ENCODE results near the gene PTK7.
A peak's percentile ranks its signal among the peaks of the same experiment; 100 is the strongest.
"Not testable (repeated sequence)": the region's sequence is repeated elsewhere in the genome, so short reads cannot be mapped to it uniquely, and the experiment has no call there.

PTK7 gene

DNA sequence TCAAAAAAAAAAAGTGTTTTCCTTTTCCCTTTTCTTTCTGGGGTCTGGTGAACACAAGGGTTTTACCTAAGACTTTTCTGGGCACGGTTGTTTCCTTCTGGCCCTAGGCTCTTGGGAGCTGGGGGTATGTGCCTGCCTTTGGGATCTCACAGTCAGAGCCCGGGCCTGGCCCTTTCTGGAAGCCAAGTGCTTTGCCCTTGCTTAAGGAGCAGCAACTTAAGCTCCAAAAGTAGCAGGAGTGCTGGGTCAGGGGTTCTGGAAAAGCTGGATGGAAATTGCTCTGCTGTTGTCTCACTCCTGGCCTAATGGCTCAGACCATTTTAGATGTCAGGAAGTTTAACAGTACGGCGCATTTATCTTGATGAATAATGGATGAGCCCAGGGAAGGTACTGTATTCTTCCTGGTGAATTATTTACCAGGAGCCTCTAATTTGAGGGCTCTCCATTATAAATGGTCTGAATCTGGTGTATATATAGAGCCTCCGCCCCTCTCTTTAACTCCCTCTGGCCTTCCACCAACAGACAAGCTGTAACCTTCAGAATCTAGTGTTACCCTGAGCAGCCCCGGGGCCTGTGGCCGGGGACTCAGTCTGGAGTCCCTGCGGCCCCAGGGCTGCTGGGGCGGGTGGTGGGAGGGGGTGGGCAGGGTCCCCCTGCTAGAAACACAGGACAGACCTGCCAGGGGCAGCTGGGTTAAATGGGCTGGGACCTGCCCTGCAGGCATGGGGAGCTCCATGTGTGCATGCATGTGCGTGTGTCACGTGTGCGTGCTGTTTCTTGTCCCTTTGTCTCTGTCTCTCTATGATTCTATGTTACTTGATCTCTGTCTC lies 37.5 kb downstream of the PTK7 start:
- H3K9ac ChIP-seq (ENCODE audit: low read depth, low read length), result 0 out of 2 replicates have a peak overlapping the region, but pooled peaks have one; percentile 22

GRCh38 chr6:43115365-43115764 lies 39.3 kb downstream of the PTK7 start:
- H3K4me1 ChIP-seq (ENCODE audit: insufficient read depth, low read length), result peaks cover 14% of the 10 kb centered on the region
- H3K27me3 ChIP-seq (ENCODE audit: insufficient read depth, low read length, poor library complexity), result no peaks in the 10 kb centered on the region
- H3K9ac ChIP-seq (ENCODE audit: low read depth, low read length), result no peak overlapping the region
- no peak for DNase-seq
- no peak overlapping the region for H2AFZ ChIP-seq (ENCODE audit: low read depth, low read length)
- TF ChIP-seq EZH2 (IDR thresholded peaks at IDR 0.05; ENCODE audit: borderline replicate concordance, low read depth, low read length, severe bottlenecking), result no peak
- no peaks in the 10 kb centered on the region for H3K9me3 ChIP-seq (ENCODE audit: insufficient read depth, low read length, severe bottlenecking)
- H3K36me3 ChIP-seq (ENCODE audit: insufficient read depth, low read length), result no peaks in the 10 kb centered on the region
- peaks cover 19% of the 10 kb centered on the region for H4K20me1 ChIP-seq (ENCODE audit: insufficient read depth, low read length)
- no peak overlapping the region for H3K4me3 ChIP-seq (ENCODE audit: low read depth in 1 of 2, low read length in 2 of 2)
- H3K27ac ChIP-seq (ENCODE audit: low read length), result 0 out of 2 replicates have a peak overlapping the region, but pooled peaks have one; percentile 39
- no peak for ATAC-seq (ENCODE audit: insufficient read depth, low read depth)
- H3K79me2 ChIP-seq (ENCODE audit: insufficient read depth, low read length), result peaks cover 69% of the 10 kb centered on the region
- no peak overlapping the region for H3K4me2 ChIP-seq (ENCODE audit: insufficient read depth, low read length)

More for the DNA sequence above, 37.5 kb downstream of the PTK7 start:
- ATAC-seq (ENCODE audit: insufficient read depth, low read depth) (peak; percentile 25; the same call in 2 of the 3 replicates), DNase-seq (no peak)
- TF ChIP-seq EZH2 (IDR thresholded peaks at IDR 0.05; ENCODE audit: borderline replicate concordance, low read depth, low read length, severe bottlenecking), result no peak
- TF ChIP-seq, protein P1, sequence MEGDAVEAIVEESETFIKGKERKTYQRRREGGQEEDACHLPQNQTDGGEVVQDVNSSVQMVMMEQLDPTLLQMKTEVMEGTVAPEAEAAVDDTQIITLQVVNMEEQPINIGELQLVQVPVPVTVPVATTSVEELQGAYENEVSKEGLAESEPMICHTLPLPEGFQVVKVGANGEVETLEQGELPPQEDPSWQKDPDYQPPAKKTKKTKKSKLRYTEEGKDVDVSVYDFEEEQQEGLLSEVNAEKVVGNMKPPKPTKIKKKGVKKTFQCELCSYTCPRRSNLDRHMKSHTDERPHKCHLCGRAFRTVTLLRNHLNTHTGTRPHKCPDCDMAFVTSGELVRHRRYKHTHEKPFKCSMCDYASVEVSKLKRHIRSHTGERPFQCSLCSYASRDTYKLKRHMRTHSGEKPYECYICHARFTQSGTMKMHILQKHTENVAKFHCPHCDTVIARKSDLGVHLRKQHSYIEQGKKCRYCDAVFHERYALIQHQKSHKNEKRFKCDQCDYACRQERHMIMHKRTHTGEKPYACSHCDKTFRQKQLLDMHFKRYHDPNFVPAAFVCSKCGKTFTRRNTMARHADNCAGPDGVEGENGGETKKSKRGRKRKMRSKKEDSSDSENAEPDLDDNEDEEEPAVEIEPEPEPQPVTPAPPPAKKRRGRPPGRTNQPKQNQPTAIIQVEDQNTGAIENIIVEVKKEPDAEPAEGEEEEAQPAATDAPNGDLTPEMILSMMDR (IDR thresholded peaks at IDR 0.05; ENCODE audit: borderline replicate concordance, extremely low read depth, low read length, poor library complexity, severe bottlenecking), result no peak
- H4K20me1 ChIP-seq (ENCODE audit: insufficient read depth, low read length), result peaks cover 5% of the 10 kb centered on the region; the same call in 1 of the 2 replicates
- H3K4me3 ChIP-seq (ENCODE audit: low read depth in 1 of 2, low read length in 2 of 2), result no peak overlapping the region
- H3K79me2 ChIP-seq (ENCODE audit: insufficient read depth, low read length), result peaks cover 56% of the 10 kb centered on the region
- H3K4me1 ChIP-seq (ENCODE audit: insufficient read depth, low read length), result peaks cover 14% of the 10 kb centered on the region
- no peaks in the 10 kb centered on the region for H3K36me3 ChIP-seq (ENCODE audit: insufficient read depth, low read length)
- H3K27me3 ChIP-seq (ENCODE audit: insufficient read depth, low read length, poor library complexity), result no peaks in the 10 kb centered on the region
- H3K9me3 ChIP-seq (ENCODE audit: insufficient read depth, low read length, severe bottlenecking), result no peaks in the 10 kb centered on the region
- H3K27ac ChIP-seq (ENCODE audit: low read length), result peak overlapping the region; percentile 63
- H3K4me2 ChIP-seq (ENCODE audit: insufficient read depth, low read length), result no peak overlapping the region
- no peak overlapping the region for H2AFZ ChIP-seq (ENCODE audit: low read depth, low read length)

DNA sequence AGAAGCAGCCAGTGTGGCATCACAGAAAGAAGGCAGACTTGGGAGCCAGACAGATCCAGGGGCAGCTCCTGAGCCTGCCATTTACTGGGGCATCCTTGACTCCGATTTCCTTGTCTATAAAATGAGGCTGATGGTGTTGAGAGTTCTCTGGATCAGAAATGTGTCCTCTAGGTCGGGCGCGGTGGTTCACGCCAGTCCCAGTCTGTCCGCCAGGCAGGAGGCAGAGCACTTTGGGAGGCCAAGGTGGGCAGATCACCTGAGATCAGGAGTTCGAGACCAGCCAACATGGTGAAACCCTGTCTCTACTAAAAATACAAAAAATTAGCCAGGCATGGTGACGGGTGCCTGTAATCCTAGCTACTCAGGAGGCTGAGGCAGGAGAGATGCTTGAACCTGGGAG lies 41.4 kb downstream of the PTK7 start:
- peaks cover 14% of the 10 kb centered on the region for H3K4me1 ChIP-seq (ENCODE audit: insufficient read depth, low read length)
- DNase-seq; H3K4me2 ChIP-seq (ENCODE audit: insufficient read depth, low read length); H3K9me3 ChIP-seq (ENCODE audit: insufficient read depth, low read length, severe bottlenecking); ATAC-seq (ENCODE audit: insufficient read depth, low read depth); H3K9ac ChIP-seq (ENCODE audit: low read depth, low read length); H3K27me3 ChIP-seq (ENCODE audit: insufficient read depth, low read length, poor library complexity); H3K36me3 ChIP-seq (ENCODE audit: insufficient read depth, low read length); H2AFZ ChIP-seq (ENCODE audit: low read depth, low read length); H3K4me3 ChIP-seq (ENCODE audit: low read depth in 1 of 2, low read length in 2 of 2); H3K27ac ChIP-seq (ENCODE audit: low read length): not testable (repeated sequence)
- H4K20me1 ChIP-seq (ENCODE audit: insufficient read depth, low read length), result peaks cover 32% of the 10 kb centered on the region
- H3K79me2 ChIP-seq (ENCODE audit: insufficient read depth, low read length), result peaks cover 75% of the 10 kb centered on the region

DNA sequence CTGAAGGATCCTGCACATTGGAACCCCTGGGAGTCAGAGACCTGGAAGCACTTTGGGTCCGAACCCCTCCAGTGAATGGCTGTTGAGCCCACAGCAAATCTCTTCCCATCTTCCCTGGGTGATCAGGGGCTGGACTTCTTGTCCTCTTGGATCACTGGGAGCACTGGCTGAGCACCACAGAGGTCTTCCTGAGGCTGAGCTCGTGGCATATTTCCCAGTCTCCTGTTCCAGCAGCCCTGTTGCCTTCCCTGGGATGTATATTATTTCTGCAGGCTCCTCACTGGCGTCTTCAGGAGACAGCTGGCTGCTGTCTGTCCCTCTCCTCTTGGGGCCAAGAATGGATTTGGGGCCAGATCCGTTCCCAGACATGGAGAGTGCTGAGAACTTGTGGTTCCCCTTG lies 43.4 kb downstream of the PTK7 start:
- Histone ChIP-seq H3K9ac (ENCODE audit: low read depth, low read length) (no peak overlapping the region), H4K20me1 (ENCODE audit: insufficient read depth, low read length) (peaks cover 45% of the 10 kb centered on the region), H3K79me2 (ENCODE audit: insufficient read depth, low read length) (peaks cover 72% of the 10 kb centered on the region), H3K4me2 (ENCODE audit: insufficient read depth, low read length) (no peak overlapping the region), H3K27ac (ENCODE audit: low read length) (no peak overlapping the region), H2AFZ (ENCODE audit: low read depth, low read length) (no peak overlapping the region), H3K4me3 (ENCODE audit: low read depth in 1 of 2, low read length in 2 of 2) (no peak overlapping the region), H3K36me3 (ENCODE audit: insufficient read depth, low read length) (no peaks in the 10 kb centered on the region), H3K9me3 (ENCODE audit: insufficient read depth, low read length, severe bottlenecking) (no peaks in the 10 kb centered on the region), H3K4me1 (ENCODE audit: insufficient read depth, low read length) (peaks cover 5% of the 10 kb centered on the region), H3K27me3 (ENCODE audit: insufficient read depth, low read length, poor library complexity) (no peaks in the 10 kb centered on the region)
- ATAC-seq (ENCODE audit: insufficient read depth, low read depth), result no peak
- TF ChIP-seq EZH2 (IDR thresholded peaks at IDR 0.05; ENCODE audit: borderline replicate concordance, low read depth, low read length, severe bottlenecking), result no peak
- TF ChIP-seq, protein P1 (IDR thresholded peaks at IDR 0.05; ENCODE audit: borderline replicate concordance, extremely low read depth, low read length, poor library complexity, severe bottlenecking), result no peak
- no peak for DNase-seq

Data from DND-41 (cell line).